Thyroid gland (tissue), 4 donors: ENCODE measurements around the gene GPN2. TPM values are rescaled to one million over a fixed set of nuclear protein-coding genes. Genes with fewer than 3 reads are reported as not detected.
"Not testable (repeated sequence)": the region's sequence is repeated elsewhere in the genome, so short reads cannot be mapped to it uniquely, and the experiment has no call there.

Experiments used
- DNase-seq, 2 donors: peaks; one replicate each; pipeline ENCODE4 v3.0.0-alpha.2; 2019
- H3K27ac ChIP-seq, 3 donors: fragments of 200-600 bp; sonication (generic); 1 replicate in 2 of 3; 2 replicates in 1 of 3; pipeline ENCODE4 v1.5.1; 2016 to 2019; ENCODE audit warnings: mild to moderate bottlenecking in 1 of 3, moderate library complexity in 1 of 3
- H3K27me3 ChIP-seq: fragments of 200-600 bp; sonication (generic); one replicate; pipeline ENCODE4 v1.5.1; 2019
- H3K36me3 ChIP-seq, 2 donors: fragments of 200-600 bp; sonication (generic); one replicate each; pipeline ENCODE4 v1.5.1; 2016 to 2019
- H3K4me1 ChIP-seq, 2 donors: fragments of 200-600 bp; sonication (generic); one replicate each; pipeline ENCODE4 v1.5.1; 2017 to 2019
- H3K4me3 ChIP-seq, 3 donors: fragments of 200-600 bp; sonication (generic); replicated peaks in 1 of 3; 1 replicate in 2 of 3; 2 replicates in 1 of 3; pipeline ENCODE4 v1.5.1; 2016; ENCODE audit warnings: mild to moderate bottlenecking in 1 of 3
- H3K9me3 ChIP-seq: fragments of 200-600 bp; sonication (generic); one replicate; pipeline ENCODE4 v1.5.1; 2017
- CTCF ChIP-seq, 6 experiments: fragments of 200-600 bp in 3 of 6; fragments of 450-650 bp in 3 of 6; sonication (generic) in 3 of 6; IDR thresholded peaks; one replicate each; pipeline ENCODE4 v1.5.1; 2016 to 2019; ENCODE audit warnings: antibody characterized with exemption in 6 of 6, mild to moderate bottlenecking in 2 of 6, inconsistent platforms in 1 of 6, moderate library complexity in 1 of 6
- POLR2A ChIP-seq, 2 donors: fragments of 450-650 bp; IDR thresholded peaks; one replicate each; pipeline ENCODE4 v1.6.1; 2017; ENCODE audit warnings: antibody characterized with exemption in 2 of 2, mild to moderate bottlenecking in 2 of 2, moderate library complexity in 1 of 2
- WGBS, 2 donors: methylation state at CpG; one replicate each; pipeline ENCODE4 v1.1.5; 2017; 5-methylcytosine and 5-hydroxymethylcytosine counted together
- intact Hi-C: fragments of 100-400 bp; cut with DNase I; formaldehyde crosslinking; loops from one replicate; pipeline ENCODE4 v1.15.1; 2023
- total RNA-seq, 4 donors: library from RNA; depleted of rRNA; stranded (reverse); fragments of >200 nt; gene quantifications; one replicate each; pipeline ENCODE4 v1.2.3, GENCODE V29; 2016

GPN2 gene
- total RNA-seq, 4 donors from 2014 or later: 14.3 to 18.8 (median 16.4) TPM

- intact Hi-C loops: loop anchor here (5.0 kb wide), 1 partner anchor 277 kb away; no protein-coding TSS in a partner anchor
- no peaks in the 10 kb centered on the region for H3K27me3 ChIP-seq
- WGBS, 2 donors: 96 to 98% methylated on average over 4 of the region's 4 CpGs
- H3K4me1 ChIP-seq: no peaks in the 10 kb centered on the region
- TF ChIP-seq CTCF (IDR thresholded peaks at IDR 0.05): no peak
- TF ChIP-seq POLR2A (IDR thresholded peaks at IDR 0.05): no peak
- DNase-seq: no peak
- H3K36me3 ChIP-seq: peaks cover 47 to 68% of the 10 kb centered on the region in 2 donors
- H3K27ac ChIP-seq: no peak overlapping the region
- H3K4me3 ChIP-seq: no peak overlapping the region
- no peaks in the 10 kb centered on the region for H3K9me3 ChIP-seq
Measured at GRCh38 chr1:26879793-26880192, 10.3 kb downstream of the GPN2 start.

- H3K36me3 ChIP-seq: peaks cover 24 to 43% of the 10 kb centered on the region in 2 donors
- no peaks in the 10 kb centered on the region for H3K4me1 ChIP-seq
- no peaks in the 10 kb centered on the region for H3K27me3 ChIP-seq
- DNase-seq: no peak
- TF ChIP-seq POLR2A (IDR thresholded peaks at IDR 0.05) (no peak), CTCF (IDR thresholded peaks at IDR 0.05) (no peak)
- no peak overlapping the region for H3K27ac ChIP-seq
- no peaks in the 10 kb centered on the region for H3K9me3 ChIP-seq
- no peak overlapping the region for H3K4me3 ChIP-seq
- intact Hi-C loops: loop anchor here (5.0 kb wide), 1 partner anchor 275 kb away; no protein-coding TSS in a partner anchor
- 80 to 84% methylated on average over 2 of the region's 2 CpGs for WGBS, 2 donors
Measured at GRCh38 chr1:26877326-26877725, 12.8 kb downstream of the GPN2 start.

GRCh38 chr1:26874896-26875295, 15.2 kb downstream of the GPN2 start:
- Histone ChIP-seq H3K9me3 (no peaks in the 10 kb centered on the region), H3K4me1 (no peaks in the 10 kb centered on the region), H3K27ac (no peak overlapping the region), H3K36me3 (peaks cover 4 to 21% of the 10 kb centered on the region in 2 donors), H3K4me3 (no peak overlapping the region), H3K27me3 (no peaks in the 10 kb centered on the region)
- TF ChIP-seq CTCF (IDR thresholded peaks at IDR 0.05) (no peak), POLR2A (IDR thresholded peaks at IDR 0.05) (no peak)
- no peak for DNase-seq
- WGBS, 2 donors: 54 to 65% methylated on average over 4 of the region's 4 CpGs
- intact Hi-C loops: loop anchor here (5.0 kb wide), 1 partner anchor 273 kb away; no protein-coding TSS in a partner anchor

- WGBS, 2 donors: 84 to 91% methylated on average over 2 of the region's 2 CpGs
- H3K27me3 ChIP-seq, H3K4me1 ChIP-seq, DNase-seq, H3K4me3 ChIP-seq, H3K9me3 ChIP-seq, H3K36me3 ChIP-seq, intact Hi-C loops, H3K27ac ChIP-seq: not testable (repeated sequence)
Measured at GRCh38 chr1:26873097-26873496, 17.0 kb downstream of the GPN2 start.

GRCh38 chr1:26864610-26865480, 25.2 kb downstream of the GPN2 start:
- TF ChIP-seq CTCF (IDR thresholded peaks at IDR 0.05) (no peak), POLR2A (IDR thresholded peaks at IDR 0.05) (peak; percentile 35 to 79)
- intact Hi-C loops: loop anchor here (10.0 kb wide), 1 partner anchor 60 kb away; no protein-coding TSS in a partner anchor
- WGBS, 2 donors: 1% methylated on average over 21 to 39 of the region's 75 CpGs
- no peaks in the 10 kb centered on the region for H3K9me3 ChIP-seq
- peak overlapping the region; percentile 0 to 43 (median 39) for H3K4me3 ChIP-seq
- DNase-seq: peak; percentile 98 to 99
- no peaks in the 10 kb centered on the region for H3K27me3 ChIP-seq
- peaks cover 3 to 19% of the 10 kb centered on the region in 2 donors for H3K4me1 ChIP-seq
- peak overlapping the region; percentile 90 to 99 (median 96) for H3K27ac ChIP-seq
- H3K36me3 ChIP-seq: no peaks in the 10 kb centered on the region
